Calu3 (cell line): Measurements from ENCODE around the gene MICAL3. TPM values are rescaled to one million over a fixed set of nuclear protein-coding genes. Genes with fewer than 3 reads are reported as not detected.

Experiments used
- BruUV-seq: library from RNA; stranded (reverse); fragments of 400-500 nt; replicated peaks from 2 replicates; lab custom pipeline; 2021; lab: Mats Ljungman, UMichigan
- CTCF ChIA-PET: fragments of 300-600 bp; sonication (Branson Sonifier 250); formaldehyde crosslinking; loops from one replicate; lab custom pipeline; 2022; ENCODE audit warnings: antibody characterized with exemption; lab: Charles Lee
- DNase-seq: peaks from one replicate; pipeline ENCODE4 v3.0.0; 2022
- H3K27ac Mint-ChIP-seq: one replicate; pipeline ENCODE4 v1.8.0; 2022; ENCODE audit warnings: mixed read lengths; ENCODE audit not compliant: unreplicated experiment
- H3K27me3 Mint-ChIP-seq: one replicate; pipeline ENCODE4 v1.8.0; 2022; ENCODE audit warnings: mixed read lengths; ENCODE audit not compliant: unreplicated experiment
- H3K36me3 Mint-ChIP-seq: one replicate; pipeline ENCODE4 v1.8.0; 2022; ENCODE audit warnings: mild to moderate bottlenecking, moderate library complexity, mixed read lengths; ENCODE audit not compliant: insufficient read depth, unreplicated experiment
- H3K4me1 Mint-ChIP-seq: one replicate; pipeline ENCODE4 v1.8.0; 2022; ENCODE audit warnings: mild to moderate bottlenecking, low read depth, mixed read lengths; ENCODE audit not compliant: unreplicated experiment
- H3K4me3 Mint-ChIP-seq: one replicate; pipeline ENCODE4 v1.8.0; 2022; ENCODE audit warnings: mild to moderate bottlenecking, low read depth, moderate library complexity, mixed read lengths; ENCODE audit not compliant: unreplicated experiment
- H3K9me3 Mint-ChIP-seq: one replicate; pipeline ENCODE4 v1.8.0; 2022; ENCODE audit warnings: low read depth, mixed read lengths; ENCODE audit not compliant: unreplicated experiment
- CTCF ChIP-seq: fragments of 200-600 bp; IDR thresholded peaks from one replicate; pipeline ENCODE4 v1.8.0; 2022; ENCODE audit warnings: antibody characterized with exemption; ENCODE audit not compliant: unreplicated experiment
- intact Hi-C: fragments of 100-400 bp; cut with micrococcal nuclease; formaldehyde crosslinking; loops from one replicate; pipeline ENCODE4 v1.10.0; 2022; ENCODE audit not compliant: unreplicated experiment
- total RNA-seq: library from RNA; stranded (reverse); gene quantifications from 2 replicates; pipeline ENCODE4 v1.2.3, GENCODE V29; 2022

MICAL3 gene
- total RNA-seq, 1 experiment from 2014 or later: 60.6 TPM

GRCh38 chr22:17866127-17866526 is 158.2 kb downstream of the MICAL3 start:
- no TSS peak for BruUV-seq
- H3K27ac Mint-ChIP-seq: no peak overlapping the region
- intact Hi-C loops: no loop called here
- no peak for TF ChIP-seq CTCF
- no peaks in the 10 kb centered on the region for H3K4me1 Mint-ChIP-seq
- H3K36me3 Mint-ChIP-seq: peaks cover 13% of the 10 kb centered on the region
- no peak overlapping the region for H3K4me3 Mint-ChIP-seq
- no peaks in the 10 kb centered on the region for H3K9me3 Mint-ChIP-seq
- CTCF ChIA-PET: no interaction called here
- DNase-seq: no peak
- no peaks in the 10 kb centered on the region for H3K27me3 Mint-ChIP-seq

- DNase-seq: no peak
- no peak overlapping the region for H3K27ac Mint-ChIP-seq
- CTCF ChIA-PET: no interaction called here
- intact Hi-C loops: no loop called here
- no peaks in the 10 kb centered on the region for H3K9me3 Mint-ChIP-seq
- no peaks in the 10 kb centered on the region for H3K27me3 Mint-ChIP-seq
- BruUV-seq: no TSS peak
- no peaks in the 10 kb centered on the region for H3K4me1 Mint-ChIP-seq
- H3K36me3 Mint-ChIP-seq: peaks cover 11% of the 10 kb centered on the region
- H3K4me3 Mint-ChIP-seq: no peak overlapping the region
- TF ChIP-seq CTCF: no peak
Observed at GRCh38 chr22:17865183-17866055, 158.9 kb downstream of the MICAL3 start.

GRCh38 chr22:17864398-17865182 is 159.8 kb downstream of the MICAL3 start:
- CTCF ChIA-PET: no interaction called here
- no peak overlapping the region for H3K27ac Mint-ChIP-seq
- H3K4me1 Mint-ChIP-seq: no peaks in the 10 kb centered on the region
- no peak for TF ChIP-seq CTCF
- no peaks in the 10 kb centered on the region for H3K27me3 Mint-ChIP-seq
- peaks cover 11% of the 10 kb centered on the region for H3K36me3 Mint-ChIP-seq
- H3K4me3 Mint-ChIP-seq: no peak overlapping the region
- intact Hi-C loops: no loop called here
- H3K9me3 Mint-ChIP-seq: no peaks in the 10 kb centered on the region
- DNase-seq: no peak
- no TSS peak for BruUV-seq

- Mint-ChIP-seq H3K9me3 (no peaks in the 10 kb centered on the region), H3K36me3 (peaks cover 6% of the 10 kb centered on the region), H3K27ac (no peak overlapping the region), H3K4me3 (no peak overlapping the region), H3K27me3 (no peaks in the 10 kb centered on the region), H3K4me1 (no peaks in the 10 kb centered on the region)
- CTCF ChIA-PET: no interaction called here
- no TSS peak for BruUV-seq
- DNase-seq: no peak
- intact Hi-C loops: no loop called here
- TF ChIP-seq CTCF: no peak
Observed at GRCh38 chr22:17862646-17863181, 161.6 kb downstream of the MICAL3 start.
